Body of pancreas (tissue), 4 donors: ENCODE measurements around the gene ADAMTS13. TPM values are rescaled to one million over a fixed set of nuclear protein-coding genes. Genes with fewer than 3 reads are reported as not detected.

Experiments
- ATAC-seq: fragments of 150-250 bp; one replicate; pipeline ENCODE4 v1.9.1; 2016
- DNase-seq, 4 donors: peaks; one replicate each; pipeline ENCODE4 v3.0.0-alpha.2; 2019
- H3K27ac ChIP-seq, 4 donors: fragments of 200-600 bp; sonication (generic); 1 replicate in 3 of 4; 2 replicates in 1 of 4; pipeline versions ENCODE4 v1.5.1 to v1.6.1; 2016 to 2019; ENCODE audit warnings: mild to moderate bottlenecking in 1 of 4, mixed read lengths in 1 of 4, moderate library complexity in 1 of 4
- H3K27me3 ChIP-seq, 2 donors: fragments of 200-600 bp; sonication (generic); one replicate each; pipeline ENCODE4 v1.6.0; 2016; ENCODE audit warnings: mild to moderate bottlenecking in 1 of 2
- H3K36me3 ChIP-seq, 2 donors: fragments of 200-600 bp; sonication (generic); replicated peaks in 1 of 2; 2 replicates each; pipeline ENCODE4 v1.5.1; 2016; ENCODE audit warnings: low read depth in 2 of 2; ENCODE audit not compliant: insufficient read depth in 1 of 2
- H3K4me1 ChIP-seq: fragments of 200-600 bp; sonication (generic); one replicate; pipeline ENCODE4 v1.6.0; 2016
- H3K4me3 ChIP-seq, 2 donors: fragments of 200-600 bp; sonication (generic); 1 replicate in 1 of 2; 2 replicates in 1 of 2; pipeline ENCODE4 v1.5.1; 2016 to 2019
- H3K9me3 ChIP-seq, 3 donors: fragments of 200-600 bp; sonication (generic); 1 replicate in 2 of 3; 2 replicates in 1 of 3; pipeline ENCODE4 v1.5.1; 2016
- CTCF ChIP-seq, 7 experiments: fragments of 450-650 bp in 4 of 7; fragments of 200-600 bp in 3 of 7; sonication (generic) in 3 of 7; IDR thresholded peaks; one replicate each; pipeline ENCODE4 v1.5.1; 2016 to 2019; ENCODE audit warnings: antibody characterized with exemption in 7 of 7
- POLR2A ChIP-seq, 3 donors: fragments of 450-650 bp; IDR thresholded peaks; one replicate each; pipeline ENCODE4 v1.6.1; 2016; ENCODE audit warnings: antibody characterized with exemption in 3 of 3, mild to moderate bottlenecking in 2 of 3
- WGBS, 2 donors: methylation state at CpG; one replicate each; pipeline ENCODE4 v1.1.5; 2017; 5-methylcytosine and 5-hydroxymethylcytosine counted together
- intact Hi-C: fragments of 100-400 bp; cut with DNase I; formaldehyde crosslinking; loops from one replicate; pipeline ENCODE4 v1.15.1; 2023
- total RNA-seq, 2 donors: library from RNA; depleted of rRNA; stranded (reverse); fragments of >200 nt; gene quantifications; one replicate each; pipeline ENCODE4 v1.1.0, GENCODE V29; 2016

ADAMTS13 gene
- total RNA-seq, 2 donors from 2014 or later: 2.3 to 5.6 TPM

GRCh38 chr9:133505186-133505830 is 83.1 kb downstream of the ADAMTS13 start:
- ATAC-seq (no peak), DNase-seq (peak in 1 of 4 donors; percentile 7)
- peaks cover 0 to 9% (median 0%) of the 10 kb centered on the region in 3 donors for H3K9me3 ChIP-seq
- H3K36me3 ChIP-seq: no peaks in the 10 kb centered on the region
- peaks cover 30% of the 10 kb centered on the region for H3K4me1 ChIP-seq
- no peak overlapping the region for H3K27ac ChIP-seq
- WGBS, 2 donors: 83 to 88% methylated on average over 10 to 12 of the region's 13 CpGs
- H3K27me3 ChIP-seq: no peaks in the 10 kb centered on the region
- no peak overlapping the region for H3K4me3 ChIP-seq
- intact Hi-C loops: no loop called here
- TF ChIP-seq CTCF (IDR thresholded peaks at IDR 0.05) (no peak), POLR2A (IDR thresholded peaks at IDR 0.05) (no peak)

GRCh38 chr9:133505901-133506652 is 83.9 kb downstream of the ADAMTS13 start:
- peaks cover 30% of the 10 kb centered on the region for H3K4me1 ChIP-seq
- H3K4me3 ChIP-seq: no peak overlapping the region
- peak overlapping the region in 1 of 4 donors; percentile 32 for H3K27ac ChIP-seq
- intact Hi-C loops: no loop called here
- 70 to 100% methylated on average over 1 to 23 of the region's 23 CpGs for WGBS, 2 donors
- peak in 2 of 4 donors; percentile 51 to 64 for DNase-seq
- peaks cover 0 to 9% (median 0%) of the 10 kb centered on the region in 3 donors for H3K9me3 ChIP-seq
- peak; percentile 33 for ATAC-seq
- no peaks in the 10 kb centered on the region for H3K27me3 ChIP-seq
- no peak for TF ChIP-seq POLR2A (IDR thresholded peaks at IDR 0.05)
- H3K36me3 ChIP-seq: no peaks in the 10 kb centered on the region

- intact Hi-C loops: no loop called here
- WGBS, 2 donors: 20 to 26% methylated on average over 2 to 18 of the region's 18 CpGs
- Histone ChIP-seq H3K4me1 (peaks cover 30% of the 10 kb centered on the region), H3K27me3 (no peaks in the 10 kb centered on the region), H3K9me3 (peaks cover 0 to 9% (median 0%) of the 10 kb centered on the region in 3 donors), H3K36me3 (no peaks in the 10 kb centered on the region), H3K27ac (no peak overlapping the region), H3K4me3 (no peak overlapping the region)
- peak; percentile 35 to 58 (median 58) for DNase-seq
- TF ChIP-seq CTCF (IDR thresholded peaks at IDR 0.05) (peak in 3 of 7 experiments; percentile 10 to 21 (median 12)), POLR2A (IDR thresholded peaks at IDR 0.05) (no peak)
- peak; percentile 53 for ATAC-seq
These were observed 84.5 kb downstream of the ADAMTS13 start for GRCh38 chr9:133506653-133507038.

GRCh38 chr9:133507246-133507965 is 85.2 kb downstream of the ADAMTS13 start:
- DNase-seq: no peak
- Histone ChIP-seq H3K4me3 (no peak overlapping the region), H3K9me3 (peaks cover 0 to 2% (median 0%) of the 10 kb centered on the region in 3 donors), H3K27ac (peak overlapping the region in 1 of 4 donors; percentile 17), H3K4me1 (peaks cover 30% of the 10 kb centered on the region), H3K27me3 (no peaks in the 10 kb centered on the region), H3K36me3 (no peaks in the 10 kb centered on the region)
- TF ChIP-seq CTCF (IDR thresholded peaks at IDR 0.05) (no peak), POLR2A (IDR thresholded peaks at IDR 0.05) (no peak)
- no peak for ATAC-seq
- 84 to 89% methylated on average over 19 to 24 of the region's 24 CpGs for WGBS, 2 donors
- intact Hi-C loops: no loop called here

GRCh38 chr9:133508046-133508445 is 85.9 kb downstream of the ADAMTS13 start:
- 90 to 94% methylated on average over 8 of the region's 8 CpGs for WGBS, 2 donors
- Histone ChIP-seq H3K9me3 (no peaks in the 10 kb centered on the region), H3K36me3 (no peaks in the 10 kb centered on the region), H3K4me3 (no peak overlapping the region), H3K4me1 (peaks cover 30% of the 10 kb centered on the region), H3K27me3 (no peaks in the 10 kb centered on the region), H3K27ac (no peak overlapping the region)
- no peak for DNase-seq
- no peak for TF ChIP-seq POLR2A (IDR thresholded peaks at IDR 0.05)
- no peak for TF ChIP-seq CTCF (IDR thresholded peaks at IDR 0.05)
- no peak for ATAC-seq
- intact Hi-C loops: no loop called here
